ENCODE measurements around the gene ERLEC1. TPM values are rescaled to one million over a fixed set of nuclear protein-coding genes. Genes with fewer than 3 reads are reported as not detected.

The ERLEC1 gene
- total RNA-seq, 1 donor, result 72.1 TPM

DNA sequence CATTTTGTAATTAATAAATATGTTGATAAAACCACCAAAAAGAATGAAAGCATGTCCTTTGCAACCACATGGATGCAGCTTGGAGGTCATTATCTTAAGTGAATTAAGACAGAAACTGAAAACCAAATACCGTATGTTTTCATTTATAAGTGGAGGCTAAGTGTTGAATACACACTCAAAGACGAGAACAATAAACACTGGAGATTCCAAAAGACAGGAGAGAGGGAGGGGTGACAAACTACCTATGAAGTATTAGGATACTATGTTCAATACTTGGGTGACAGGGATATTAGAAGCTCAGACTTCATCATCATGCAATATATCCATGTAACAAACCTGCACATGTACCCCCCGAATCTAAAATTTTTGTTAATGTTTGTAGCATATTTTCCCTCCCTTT lies 7.0 kb downstream of the ERLEC1 start:
- DNase-seq (ENCODE audit: low read depth), result no peak
- no peak overlapping the region for H3K4me3 ChIP-seq (ENCODE audit: low read depth, low read length)
- TF ChIP-seq, protein P1, sequence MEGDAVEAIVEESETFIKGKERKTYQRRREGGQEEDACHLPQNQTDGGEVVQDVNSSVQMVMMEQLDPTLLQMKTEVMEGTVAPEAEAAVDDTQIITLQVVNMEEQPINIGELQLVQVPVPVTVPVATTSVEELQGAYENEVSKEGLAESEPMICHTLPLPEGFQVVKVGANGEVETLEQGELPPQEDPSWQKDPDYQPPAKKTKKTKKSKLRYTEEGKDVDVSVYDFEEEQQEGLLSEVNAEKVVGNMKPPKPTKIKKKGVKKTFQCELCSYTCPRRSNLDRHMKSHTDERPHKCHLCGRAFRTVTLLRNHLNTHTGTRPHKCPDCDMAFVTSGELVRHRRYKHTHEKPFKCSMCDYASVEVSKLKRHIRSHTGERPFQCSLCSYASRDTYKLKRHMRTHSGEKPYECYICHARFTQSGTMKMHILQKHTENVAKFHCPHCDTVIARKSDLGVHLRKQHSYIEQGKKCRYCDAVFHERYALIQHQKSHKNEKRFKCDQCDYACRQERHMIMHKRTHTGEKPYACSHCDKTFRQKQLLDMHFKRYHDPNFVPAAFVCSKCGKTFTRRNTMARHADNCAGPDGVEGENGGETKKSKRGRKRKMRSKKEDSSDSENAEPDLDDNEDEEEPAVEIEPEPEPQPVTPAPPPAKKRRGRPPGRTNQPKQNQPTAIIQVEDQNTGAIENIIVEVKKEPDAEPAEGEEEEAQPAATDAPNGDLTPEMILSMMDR (IDR thresholded peaks at IDR 0.05; ENCODE audit: insufficient read depth, low read length), result no peak

DNA sequence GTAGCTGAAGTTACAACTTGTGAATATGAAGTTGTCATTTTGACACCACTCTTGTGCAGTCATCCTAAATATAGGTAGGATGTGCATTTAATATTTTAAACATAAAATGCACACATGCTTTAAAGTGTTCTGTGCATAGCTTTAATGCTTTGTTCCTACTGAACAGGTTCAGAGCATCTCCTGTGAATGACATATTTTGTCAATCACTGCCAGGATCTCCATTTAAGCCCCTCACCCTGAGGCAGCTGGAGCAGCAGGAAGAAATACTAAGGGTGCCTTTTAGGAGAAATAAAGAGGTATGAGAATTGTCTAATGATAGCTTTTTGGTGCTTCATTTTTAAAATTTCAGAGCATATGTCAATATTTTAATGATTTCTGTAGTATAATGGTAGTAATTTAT lies 14.7 kb downstream of the ERLEC1 start:
- TF ChIP-seq, protein P1 (IDR thresholded peaks at IDR 0.05; ENCODE audit: insufficient read depth, low read length), result no peak
- H3K4me3 ChIP-seq (ENCODE audit: low read depth, low read length), result no peak overlapping the region
- no peak for DNase-seq (ENCODE audit: low read depth)

- TF ChIP-seq, protein P1 (IDR thresholded peaks at IDR 0.05; ENCODE audit: insufficient read depth, low read length), result no peak
- no peak overlapping the region for H3K4me3 ChIP-seq (ENCODE audit: low read depth, low read length)
- no peak for DNase-seq (ENCODE audit: low read depth)
Observed at GRCh38 chr2:53802617-53803151, 15.8 kb downstream of the ERLEC1 start.

- H3K4me3 ChIP-seq (ENCODE audit: low read depth, low read length), result no peak overlapping the region
- TF ChIP-seq, protein P1 (IDR thresholded peaks at IDR 0.05; ENCODE audit: insufficient read depth, low read length), result no peak
- DNase-seq (ENCODE audit: low read depth), result no peak
Observed at GRCh38 chr2:53811601-53812000, 24.8 kb downstream of the ERLEC1 start.

DNA sequence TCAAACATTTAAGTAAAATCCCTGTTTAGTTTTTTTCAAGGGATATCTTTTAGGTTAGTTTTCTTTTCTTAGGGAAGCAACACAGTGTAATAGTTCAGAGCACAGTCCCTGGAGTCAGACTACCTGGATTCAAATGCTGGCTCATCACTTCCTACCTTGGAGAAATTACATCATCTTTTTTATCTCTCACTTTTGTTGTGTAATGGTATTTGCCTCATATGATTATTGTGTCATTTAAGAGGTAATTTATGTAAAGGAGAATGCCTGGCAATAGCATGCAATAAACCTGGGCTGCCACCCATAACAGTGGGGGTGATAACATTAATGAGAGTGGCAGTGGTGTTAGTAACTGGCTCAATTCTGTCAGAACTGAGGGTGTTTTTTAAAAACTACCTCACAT lies 26.3 kb downstream of the ERLEC1 start:
- TF ChIP-seq, protein P1 (IDR thresholded peaks at IDR 0.05; ENCODE audit: insufficient read depth, low read length), result no peak
- DNase-seq (ENCODE audit: low read depth), result no peak
- no peak overlapping the region for H3K4me3 ChIP-seq (ENCODE audit: low read depth, low read length)

- TF ChIP-seq, protein P1 (IDR thresholded peaks at IDR 0.05; ENCODE audit: insufficient read depth, low read length), result no peak
- no peak overlapping the region for H3K4me3 ChIP-seq (ENCODE audit: low read depth, low read length)
- DNase-seq (ENCODE audit: low read depth), result no peak
Observed at GRCh38 chr2:53818854-53819435, 32.1 kb downstream of the ERLEC1 start.

GRCh38 chr2:53819634-53820033 lies 32.8 kb downstream of the ERLEC1 start:
- DNase-seq (ENCODE audit: low read depth), result no peak
- H3K4me3 ChIP-seq (ENCODE audit: low read depth, low read length), result no peak overlapping the region
- TF ChIP-seq, protein P1 (IDR thresholded peaks at IDR 0.05; ENCODE audit: insufficient read depth, low read length), result no peak

Data from fibroblast of the aortic adventitia (primary cell).